H1 (cell line): ENCODE results near the gene IL1A. TPM values are rescaled to one million over a fixed set of nuclear protein-coding genes. Genes with fewer than 3 reads are reported as not detected.

Experiments
- polyA plus RNA-seq, 7 experiments: library from polyadenylated mRNA; depleted of rRNA in 3 of 7; stranded (reverse) in 5 of 7; unstranded in 2 of 7; fragments of >200 nt in 5 of 7; fragments of 200-250 nt in 2 of 7; gene quantifications; 1 replicate in 5 of 7; 2 replicates in 1 of 7; 4 replicates in 1 of 7; pipeline versions ENCODE4 v1.2.1 to v1.2.3, GENCODE V29; 2011 to 2013; ENCODE audit warnings: missing spikeins in 2 of 7, mixed read lengths in 2 of 7
- total RNA-seq: library from RNA; stranded (reverse); fragmentation: NEBNext Ultra II Directional; extraction: Animal tissue kit (Norgen Biotek cat#: 25700); gene quantifications from 2 replicates; pipeline ENCODE4 v1.2.1, GENCODE V29; 2021
- TF ChIP-seq, protein P1 (sequence below), 3 experiments: IDR thresholded peaks; 1 replicate in 2 of 3; 2 replicates in 1 of 3; pipeline versions ENCODE4 v1.5.1 to v1.6.1; 2011; ENCODE audit warnings: low read length in 3 of 3, mild to moderate bottlenecking in 3 of 3, inconsistent platforms in 2 of 3, low read depth in 1 of 3, moderate library complexity in 1 of 3; ENCODE audit not compliant: insufficient read depth in 1 of 3; ENCODE audit errors: control extremely low read depth in 1 of 3

The IL1A gene
- total and polyA plus RNA-seq, 2 of the 8 experiments (the other 6 are each of a cell fraction or from before 2014, with no cell fraction given): 0.32 to 0.74 TPM

GRCh38 chr2:112814278-112814677, 30.0 kb upstream of the IL1A start (continued):
- TF ChIP-seq, protein P1, sequence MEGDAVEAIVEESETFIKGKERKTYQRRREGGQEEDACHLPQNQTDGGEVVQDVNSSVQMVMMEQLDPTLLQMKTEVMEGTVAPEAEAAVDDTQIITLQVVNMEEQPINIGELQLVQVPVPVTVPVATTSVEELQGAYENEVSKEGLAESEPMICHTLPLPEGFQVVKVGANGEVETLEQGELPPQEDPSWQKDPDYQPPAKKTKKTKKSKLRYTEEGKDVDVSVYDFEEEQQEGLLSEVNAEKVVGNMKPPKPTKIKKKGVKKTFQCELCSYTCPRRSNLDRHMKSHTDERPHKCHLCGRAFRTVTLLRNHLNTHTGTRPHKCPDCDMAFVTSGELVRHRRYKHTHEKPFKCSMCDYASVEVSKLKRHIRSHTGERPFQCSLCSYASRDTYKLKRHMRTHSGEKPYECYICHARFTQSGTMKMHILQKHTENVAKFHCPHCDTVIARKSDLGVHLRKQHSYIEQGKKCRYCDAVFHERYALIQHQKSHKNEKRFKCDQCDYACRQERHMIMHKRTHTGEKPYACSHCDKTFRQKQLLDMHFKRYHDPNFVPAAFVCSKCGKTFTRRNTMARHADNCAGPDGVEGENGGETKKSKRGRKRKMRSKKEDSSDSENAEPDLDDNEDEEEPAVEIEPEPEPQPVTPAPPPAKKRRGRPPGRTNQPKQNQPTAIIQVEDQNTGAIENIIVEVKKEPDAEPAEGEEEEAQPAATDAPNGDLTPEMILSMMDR (IDR thresholded peaks at IDR 0.05; ENCODE audit: control extremely low read depth in 1 of 3, insufficient read depth in 1 of 3, low read depth in 1 of 3, low read length in 3 of 3): peak in 1 of 3 experiments; percentile 17; a peak in 1 of 4 replicates
